NOMO-1 (cell line): ENCODE results near the gene TIMM50.
"Not testable (repeated sequence)": the region's sequence is repeated elsewhere in the genome, so short reads cannot be mapped to it uniquely, and the experiment has no call there.

Experiments used
- DNase-seq, 2 experiments: peaks; one replicate each; lab custom pipeline; 2025; ENCODE audit not compliant: unreplicated experiment in 2 of 2; lab: John Stamatoyannopoulos, UW

The TIMM50 gene

GRCh38 chr19:39480337-39481228, at the start of gene TIMM50:
TSS of gene TIMM50 (plus strand) at chr19:39480838. CDS start at chr19:39480854, 16 bp downstream.
- DNase-seq, result peak; percentile 87 to 95

DNA sequence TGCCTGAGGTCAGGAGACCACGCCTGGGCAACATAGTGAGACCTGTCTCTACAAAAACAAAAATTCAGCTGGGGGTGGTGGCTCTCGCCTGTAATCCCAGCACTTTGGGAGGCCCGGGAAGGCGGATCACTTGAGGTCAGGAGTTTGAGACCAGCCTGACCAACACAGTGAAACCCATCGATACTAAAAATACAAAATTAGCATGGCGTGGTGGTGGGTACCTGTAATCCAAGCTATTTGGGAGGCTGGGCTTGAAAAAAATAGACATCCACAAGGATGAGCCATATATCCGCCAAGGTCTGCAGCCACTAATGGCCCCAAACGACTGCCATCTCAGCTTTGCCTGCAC, 48.0 kb upstream of the TIMM50 start:
- no peak for DNase-seq

- no peak for DNase-seq
Measured at GRCh38 chr19:39433480-39434079, 47.1 kb upstream of the TIMM50 start.

GRCh38 chr19:39434123-39435076, 46.2 kb upstream of the TIMM50 start:
- peak in 1 of 2 experiments; percentile 12 for DNase-seq

DNA sequence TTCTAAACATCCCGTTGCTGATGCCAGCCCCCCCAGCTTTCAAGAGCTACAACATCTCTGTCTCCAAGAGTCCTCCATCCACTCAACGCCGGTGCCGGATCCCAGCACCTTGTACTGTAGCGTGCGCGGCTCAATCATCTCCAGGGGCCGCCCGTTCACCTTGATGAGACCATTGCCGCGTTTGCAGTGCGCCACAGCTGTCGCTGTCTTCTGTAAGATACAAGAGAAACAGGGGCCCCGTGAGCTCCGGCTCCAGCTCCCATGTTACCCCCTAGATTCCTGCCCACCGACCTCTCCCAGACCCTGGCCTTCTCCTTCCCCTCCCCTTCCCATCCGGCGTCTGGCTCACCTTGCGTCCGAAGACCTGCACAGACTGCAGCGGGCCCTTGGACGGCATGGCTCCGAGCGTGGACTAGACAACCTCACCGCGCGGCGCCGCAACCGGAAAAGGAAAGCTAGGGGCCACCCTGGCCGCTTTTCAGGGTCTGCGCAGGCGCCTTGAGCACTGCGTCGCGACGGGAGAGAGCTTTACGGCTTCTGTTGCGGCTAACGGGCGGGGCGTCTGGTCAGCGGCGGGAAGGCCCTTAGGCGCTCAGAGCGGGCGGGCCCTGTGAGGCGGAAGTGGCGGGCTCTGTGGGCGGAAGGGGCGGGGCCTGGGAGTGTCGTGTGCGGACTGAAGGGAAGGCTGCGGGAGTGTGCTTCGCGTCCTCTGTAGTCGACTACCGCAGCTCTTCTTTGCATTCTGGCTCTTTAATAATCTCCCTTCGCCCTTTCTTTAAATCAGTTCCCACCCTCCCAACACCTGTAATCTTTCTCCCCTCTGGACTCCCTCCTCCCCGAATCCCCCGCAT, 44.9 kb upstream of the TIMM50 start, which contains the start of gene RPS16:
RPS16 (minus strand) TSS at position 451 of the 851 bp plus-strand sequence; CDS start at position 397, 54 bp downstream.
- peak; percentile 97 to 98 for DNase-seq

GRCh38 chr19:39436350-39436716, 44.3 kb upstream of the TIMM50 start:
- no peak for DNase-seq

- DNase-seq, result no peak
Measured at GRCh38 chr19:39438270-39438934, 42.2 kb upstream of the TIMM50 start.

- no peak for DNase-seq
Measured at GRCh38 chr19:39444598-39445195, 35.9 kb upstream of the TIMM50 start.

DNA sequence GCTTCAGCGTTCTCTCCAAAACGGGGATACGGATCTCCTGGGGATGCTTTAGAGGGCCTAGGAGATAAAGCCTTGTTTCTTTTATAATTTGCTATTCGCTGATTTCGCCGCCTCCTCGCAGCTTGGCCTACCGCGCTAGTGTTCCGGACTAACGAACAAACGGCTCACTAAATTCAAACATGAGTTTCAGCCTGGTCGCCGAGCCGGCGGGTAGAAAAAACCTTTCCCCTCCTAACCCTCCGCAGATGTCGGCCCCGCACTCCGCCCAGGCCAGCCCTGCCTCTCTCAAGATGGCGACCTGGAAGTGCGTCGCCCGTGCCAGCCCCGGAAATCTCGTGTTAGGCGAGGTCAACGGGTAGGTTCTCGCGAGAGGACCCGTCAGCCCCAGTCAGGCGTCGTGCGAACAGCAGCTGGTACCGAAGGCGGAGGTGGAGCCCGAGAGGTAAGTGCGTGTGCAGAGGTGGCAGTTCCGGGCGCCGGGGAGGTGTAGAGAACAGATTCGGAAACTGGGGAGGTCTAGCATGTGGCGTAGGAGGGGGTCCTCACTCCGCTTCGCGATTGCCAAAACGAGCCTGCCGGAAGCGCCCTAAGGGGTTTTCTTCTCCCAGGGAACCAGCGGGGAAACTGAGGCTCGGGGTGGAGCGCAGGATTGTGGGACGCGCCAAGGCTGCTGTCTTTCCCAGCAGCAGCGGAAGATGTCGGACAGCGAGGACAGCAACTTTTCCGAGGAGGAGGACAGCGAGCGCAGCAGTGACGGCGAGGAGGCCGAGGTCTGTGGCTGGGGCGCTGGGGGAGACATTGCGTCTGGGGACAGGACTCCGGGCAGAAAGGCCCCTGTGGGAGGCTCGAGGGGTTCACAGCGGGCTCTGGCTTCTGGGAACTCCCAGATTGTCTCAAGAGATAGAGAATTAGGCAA, 35.2 kb upstream of the TIMM50 start, which contains the start of gene SUPT5H:
SUPT5H (plus strand) TSS at position 387 of the 916 bp plus-strand sequence; CDS start at position 696, 309 bp downstream.
- DNase-seq, result peak; percentile 96 to 97

DNA sequence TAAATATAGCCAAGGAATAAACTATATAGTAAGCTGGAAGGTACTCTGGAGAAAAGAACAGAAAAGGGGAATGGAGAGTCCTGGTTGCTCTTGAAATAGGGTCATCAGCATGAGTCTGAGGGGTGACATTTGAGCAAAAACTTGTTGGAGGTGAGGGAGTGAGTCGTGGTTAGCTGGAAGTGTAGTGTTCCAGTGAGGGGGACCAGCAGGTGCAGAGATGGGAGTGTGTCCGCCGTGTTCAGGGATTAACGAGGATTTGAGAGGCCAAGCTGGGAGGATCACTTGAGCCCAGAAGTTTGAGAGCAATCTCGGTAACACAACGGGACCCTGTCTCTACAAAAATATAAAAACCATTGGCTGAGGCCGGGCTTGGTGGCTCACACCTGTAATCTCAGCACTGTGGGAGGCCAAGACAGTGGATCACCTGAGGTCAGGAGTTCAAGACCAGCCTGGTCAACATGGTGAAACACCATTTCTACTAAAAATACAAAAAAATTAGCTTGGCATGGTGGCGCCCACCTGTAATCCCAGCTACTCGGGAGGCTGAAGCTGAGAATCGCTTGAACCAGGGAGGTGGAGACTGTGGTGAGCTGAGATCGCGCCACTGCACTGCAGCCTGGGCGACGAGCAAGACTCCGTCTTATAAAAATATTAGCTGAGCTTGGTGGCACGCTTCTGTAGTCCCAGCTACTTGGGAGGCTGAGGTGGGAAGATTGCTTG, 34.1 kb upstream of the TIMM50 start:
- DNase-seq, result no peak

DNA sequence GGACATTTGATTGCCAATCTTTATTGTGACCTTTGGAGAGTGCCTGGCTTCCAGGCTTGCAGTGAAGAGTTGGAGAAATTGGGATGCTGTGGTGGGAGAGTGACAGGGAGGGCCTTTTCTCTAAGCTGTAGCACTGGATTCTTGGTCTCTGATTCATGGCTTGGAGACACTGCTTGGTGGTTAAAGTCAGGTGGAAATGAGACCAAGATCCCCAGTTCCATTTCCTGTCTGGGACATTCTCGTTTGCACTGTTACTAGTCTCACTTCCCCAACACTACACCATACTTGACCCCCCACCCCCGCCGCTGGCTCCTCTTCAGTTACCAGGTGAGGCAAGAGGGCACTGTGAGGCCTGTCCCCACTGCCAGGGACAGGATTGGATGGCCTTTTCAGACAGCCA, 32.4 kb upstream of the TIMM50 start:
- peak; percentile 34 to 65 for DNase-seq

DNA sequence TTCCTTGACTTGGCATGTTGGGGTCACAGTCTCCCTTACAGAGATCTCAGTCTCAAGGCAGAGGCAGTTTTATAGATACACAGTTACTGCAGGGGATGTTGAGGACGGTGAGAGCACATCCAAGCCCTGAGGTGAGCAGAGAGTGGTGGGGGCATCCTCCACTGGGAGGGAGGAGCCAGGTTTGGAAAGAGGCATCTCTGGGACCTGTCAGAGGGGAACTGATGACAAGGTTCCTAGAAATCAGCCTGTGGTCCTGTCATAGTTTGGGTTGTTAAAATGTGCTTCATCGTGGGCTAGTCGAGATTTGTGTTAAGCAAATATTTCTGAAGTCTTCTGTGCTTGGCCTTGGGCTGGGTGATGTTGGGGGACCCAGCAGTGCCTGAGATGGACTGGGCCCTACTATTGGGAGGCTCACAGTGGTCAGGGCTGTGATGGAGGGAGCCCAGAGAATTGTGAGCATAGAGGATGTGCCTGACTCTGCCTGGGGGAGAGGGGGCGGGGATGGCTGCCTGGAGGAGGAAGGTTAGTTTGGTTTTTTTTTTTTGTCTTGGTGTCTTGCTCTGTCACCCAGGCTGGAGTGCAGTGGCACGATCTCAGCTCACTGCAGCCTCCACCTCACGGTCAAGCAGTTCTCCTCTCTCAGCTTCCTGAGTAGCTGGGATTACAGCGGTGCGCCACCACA, 31.4 kb upstream of the TIMM50 start:
- no peak for DNase-seq

- DNase-seq, result not testable (repeated sequence)
Measured at GRCh38 chr19:39451257-39451656, 29.4 kb upstream of the TIMM50 start.

- no peak for DNase-seq
Measured at GRCh38 chr19:39463403-39463802, 17.2 kb upstream of the TIMM50 start.

DNA sequence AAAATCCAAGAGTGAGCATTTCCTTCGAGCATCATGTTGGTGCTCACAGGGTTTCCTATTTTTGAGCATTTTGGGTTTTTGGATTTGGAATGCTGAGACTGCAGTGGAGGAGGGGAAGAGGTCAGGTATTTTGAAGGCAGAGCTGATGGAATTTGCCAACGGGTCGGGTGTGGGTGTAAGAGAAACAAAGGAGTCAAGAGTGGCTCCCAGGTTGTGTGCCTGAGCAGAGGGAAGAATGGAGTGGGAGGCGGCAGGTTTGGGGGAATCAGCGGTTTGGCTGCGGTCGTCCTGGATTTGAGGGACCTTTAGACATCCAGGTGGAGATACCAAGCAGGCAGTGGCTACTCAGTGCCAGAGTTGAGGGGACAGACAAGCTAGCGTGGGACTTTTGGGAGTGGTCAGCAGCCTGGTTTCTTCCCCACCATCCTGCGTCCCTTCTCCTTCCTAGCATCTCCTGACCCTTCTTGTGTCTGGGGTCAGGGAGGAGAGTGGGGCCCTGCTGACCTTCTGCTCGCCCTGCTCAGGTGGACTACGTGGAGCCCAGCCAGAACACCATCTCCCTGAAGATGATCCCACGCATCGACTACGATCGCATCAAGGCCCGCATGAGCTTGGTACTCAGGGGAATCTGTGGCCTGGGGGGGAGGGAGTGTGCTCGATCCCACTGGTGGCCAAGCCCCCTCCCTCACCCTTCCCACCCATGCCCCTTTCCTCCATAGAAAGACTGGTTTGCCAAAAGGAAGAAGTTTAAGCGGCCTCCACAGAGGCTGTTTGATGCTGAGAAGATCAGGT, 14.5 kb upstream of the TIMM50 start:
- DNase-seq, result no peak

- no peak for DNase-seq
Measured at GRCh38 chr19:39467941-39468340, 12.7 kb upstream of the TIMM50 start.
